ENCODE data around the gene SCRN1. TPM values are rescaled to one million over a fixed set of nuclear protein-coding genes. Genes with fewer than 3 reads are reported as not detected.
"Not testable (repeated sequence)": the region's sequence is repeated elsewhere in the genome, so short reads cannot be mapped to it uniquely, and the experiment has no call there.

Gene SCRN1
- total RNA-seq, 2 experiments from 2014 or later, result 37.1 to 62.7 TPM

GRCh38 chr7:29965030-29965429 is 24.6 kb downstream of the SCRN1 start:
- no TSS peak for BruUV-seq (replicated peaks)
- no peak for DNase-seq (ENCODE audit: low spot score)
- no peaks in the 10 kb centered on the region for H3K9me2 ChIP-seq (ENCODE audit: insufficient read depth, low read length)
- no peaks in the 10 kb centered on the region for H3K9me3 ChIP-seq (ENCODE audit: low read length)
- TF ChIP-seq, protein P1, sequence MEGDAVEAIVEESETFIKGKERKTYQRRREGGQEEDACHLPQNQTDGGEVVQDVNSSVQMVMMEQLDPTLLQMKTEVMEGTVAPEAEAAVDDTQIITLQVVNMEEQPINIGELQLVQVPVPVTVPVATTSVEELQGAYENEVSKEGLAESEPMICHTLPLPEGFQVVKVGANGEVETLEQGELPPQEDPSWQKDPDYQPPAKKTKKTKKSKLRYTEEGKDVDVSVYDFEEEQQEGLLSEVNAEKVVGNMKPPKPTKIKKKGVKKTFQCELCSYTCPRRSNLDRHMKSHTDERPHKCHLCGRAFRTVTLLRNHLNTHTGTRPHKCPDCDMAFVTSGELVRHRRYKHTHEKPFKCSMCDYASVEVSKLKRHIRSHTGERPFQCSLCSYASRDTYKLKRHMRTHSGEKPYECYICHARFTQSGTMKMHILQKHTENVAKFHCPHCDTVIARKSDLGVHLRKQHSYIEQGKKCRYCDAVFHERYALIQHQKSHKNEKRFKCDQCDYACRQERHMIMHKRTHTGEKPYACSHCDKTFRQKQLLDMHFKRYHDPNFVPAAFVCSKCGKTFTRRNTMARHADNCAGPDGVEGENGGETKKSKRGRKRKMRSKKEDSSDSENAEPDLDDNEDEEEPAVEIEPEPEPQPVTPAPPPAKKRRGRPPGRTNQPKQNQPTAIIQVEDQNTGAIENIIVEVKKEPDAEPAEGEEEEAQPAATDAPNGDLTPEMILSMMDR (conservative IDR thresholded peaks at IDR 0.05; ENCODE audit: low read length), result no peak
- TF ChIP-seq EZH2phosphoT487 (IDR thresholded peaks at IDR 0.05; ENCODE audit: borderline replicate concordance, low read depth, low read length), result no peak
- intact Hi-C loops (cut with micrococcal nuclease; ENCODE audit: unreplicated experiment), result no loop called here
- no peak overlapping the region for H3K4me3 ChIP-seq (ENCODE audit: low read depth, low read length, poor library complexity, severe bottlenecking)
- H3K4me2 ChIP-seq (ENCODE audit: low read length), result no peak overlapping the region
- H3K4me1 ChIP-seq (ENCODE audit: insufficient read depth, low read length, poor library complexity, severe bottlenecking), result no peaks in the 10 kb centered on the region
- H3K27ac ChIP-seq (ENCODE audit: low read depth, low read length, poor library complexity, severe bottlenecking), result no peak overlapping the region
- ChIA-PET POLR2A (interaction anchor here (0.6 kb wide), 1 partner anchor 9 kb away, joined by 3 read pairs; no protein-coding TSS in a partner anchor), CTCF (ENCODE audit: unreplicated experiment) (no interaction called here)
- no peaks in the 10 kb centered on the region for H4K20me1 ChIP-seq (ENCODE audit: insufficient read depth, low read length)
- H3K36me3 ChIP-seq (ENCODE audit: insufficient read depth, low read length), result peaks cover 47% of the 10 kb centered on the region
- peaks cover 5% of the 10 kb centered on the region; the same call in 1 of the 2 replicates for H3K79me2 ChIP-seq (ENCODE audit: insufficient read depth, low read depth, low read length)
- no peak overlapping the region for H2AFZ ChIP-seq (ENCODE audit: low read length)

GRCh38 chr7:29962035-29962434 is 27.6 kb downstream of the SCRN1 start:
- TF ChIP-seq EZH2phosphoT487 (IDR thresholded peaks at IDR 0.05; ENCODE audit: borderline replicate concordance, low read depth, low read length), result no peak
- TF ChIP-seq, protein P1 (conservative IDR thresholded peaks at IDR 0.05; ENCODE audit: low read length), result no peak
- ChIA-PET POLR2A (no interaction called here), CTCF (ENCODE audit: unreplicated experiment) (no interaction called here)
- Histone ChIP-seq H4K20me1 (ENCODE audit: insufficient read depth, low read length) (no peaks in the 10 kb centered on the region), H3K4me3 (ENCODE audit: low read depth, low read length, poor library complexity, severe bottlenecking) (no peak overlapping the region), H3K36me3 (ENCODE audit: insufficient read depth, low read length) (peaks cover 39% of the 10 kb centered on the region), H3K79me2 (ENCODE audit: insufficient read depth, low read depth, low read length) (no peaks in the 10 kb centered on the region), H3K9me2 (ENCODE audit: insufficient read depth, low read length) (no peaks in the 10 kb centered on the region), H3K9me3 (ENCODE audit: low read length) (no peaks in the 10 kb centered on the region), H2AFZ (ENCODE audit: low read length) (no peak overlapping the region), H3K4me1 (ENCODE audit: insufficient read depth, low read length, poor library complexity, severe bottlenecking) (peaks cover 20% of the 10 kb centered on the region), H3K27ac (ENCODE audit: low read depth, low read length, poor library complexity, severe bottlenecking) (no peak overlapping the region), H3K4me2 (ENCODE audit: low read length) (no peak overlapping the region)
- DNase-seq (ENCODE audit: low spot score), result no peak
- intact Hi-C loops (cut with micrococcal nuclease; ENCODE audit: unreplicated experiment), result no loop called here
- BruUV-seq (replicated peaks), result no TSS peak

GRCh38 chr7:29961611-29962010 is 28.0 kb downstream of the SCRN1 start:
- H2AFZ ChIP-seq (ENCODE audit: low read length); CTCF ChIA-PET (ENCODE audit: unreplicated experiment); POLR2A ChIA-PET; H3K79me2 ChIP-seq (ENCODE audit: insufficient read depth, low read depth, low read length); H4K20me1 ChIP-seq (ENCODE audit: insufficient read depth, low read length); BruUV-seq (replicated peaks); H3K27ac ChIP-seq (ENCODE audit: low read depth, low read length, poor library complexity, severe bottlenecking); H3K9me2 ChIP-seq (ENCODE audit: insufficient read depth, low read length); H3K9me3 ChIP-seq (ENCODE audit: low read length); H3K4me2 ChIP-seq (ENCODE audit: low read length); H3K4me3 ChIP-seq (ENCODE audit: low read depth, low read length, poor library complexity, severe bottlenecking); DNase-seq (ENCODE audit: low spot score); intact Hi-C loops (cut with micrococcal nuclease; ENCODE audit: unreplicated experiment): not testable (repeated sequence)
- H3K36me3 ChIP-seq (ENCODE audit: insufficient read depth, low read length), result peaks cover 36% of the 10 kb centered on the region
- H3K4me1 ChIP-seq (ENCODE audit: insufficient read depth, low read length, poor library complexity, severe bottlenecking), result peaks cover 24% of the 10 kb centered on the region

Data from OCI-LY7 (cell line).